Omental fat pad (tissue), 4 donors: ENCODE data around the gene MACO1. TPM values are rescaled to one million over a fixed set of nuclear protein-coding genes. Genes with fewer than 3 reads are reported as not detected.

Experiments
- ATAC-seq: fragments of 150-250 bp; one replicate; pipeline ENCODE4 v1.9.1; 2016; ENCODE audit warnings: mild to moderate bottlenecking, moderate library complexity; ENCODE audit not compliant: low FRiP score
- DNase-seq: peaks from one replicate; pipeline ENCODE4 v3.0.0-alpha.2; 2019; ENCODE audit warnings: low spot score
- CTCF ChIP-seq, 3 donors: fragments of 450-650 bp; IDR thresholded peaks; one replicate each; pipeline ENCODE4 v1.5.1; 2016 to 2017; ENCODE audit warnings: antibody characterized with exemption in 3 of 3, mild to moderate bottlenecking in 3 of 3, moderate library complexity in 2 of 3
- total RNA-seq, 4 donors: library from RNA; depleted of rRNA; stranded (reverse); fragments of >200 nt; gene quantifications; one replicate each; pipeline ENCODE4 v1.1.0, GENCODE V29; 2016

Gene MACO1
- total RNA-seq, 4 donors from 2014 or later: 13.0 to 16.6 (median 15.7) TPM

- ATAC-seq (no peak), DNase-seq (no peak)
- TF ChIP-seq CTCF (IDR thresholded peaks at IDR 0.05): no peak
Measured at GRCh38 chr1:25485536-25486411, 55.1 kb downstream of the MACO1 start.

GRCh38 chr1:25486602-25487001, 55.9 kb downstream of the MACO1 start:
- no peak for TF ChIP-seq CTCF (IDR thresholded peaks at IDR 0.05)
- no peak for DNase-seq
- peak; percentile 57 for ATAC-seq

- no peak for DNase-seq
- ATAC-seq: no peak
- TF ChIP-seq CTCF (IDR thresholded peaks at IDR 0.05): no peak
Measured at GRCh38 chr1:25487628-25488027, 56.9 kb downstream of the MACO1 start.

GRCh38 chr1:25492323-25492722, 61.6 kb downstream of the MACO1 start:
- DNase-seq: no peak
- TF ChIP-seq CTCF (IDR thresholded peaks at IDR 0.05): no peak
- ATAC-seq: no peak

GRCh38 chr1:25494952-25495351, 64.3 kb downstream of the MACO1 start:
- DNase-seq (no peak), ATAC-seq (no peak)
- no peak for TF ChIP-seq CTCF (IDR thresholded peaks at IDR 0.05)

GRCh38 chr1:25500694-25501093, 70.0 kb downstream of the MACO1 start:
- ATAC-seq: no peak
- no peak for DNase-seq
- TF ChIP-seq CTCF (IDR thresholded peaks at IDR 0.05): no peak
